ENCODE measurements around the gene LANCL1. TPM values are rescaled to one million over a fixed set of nuclear protein-coding genes. Genes with fewer than 3 reads are reported as not detected.
A peak's percentile ranks its signal among the peaks of the same experiment; 100 is the strongest.

The LANCL1 gene
- total and polyA plus RNA-seq, 8 donors = 27.5 to 79.8 (median 71.9) TPM

- Histone ChIP-seq H3K36me3 (no peaks in the 10 kb centered on the region), H3K4me3 (no peak overlapping the region), H3K27me3 (no peaks in the 10 kb centered on the region), H3K9me3 (peaks cover 0 to 5% of the 10 kb centered on the region in 2 donors), H3K27ac (no peak overlapping the region), H3K4me1 (peaks cover 4 to 16% of the 10 kb centered on the region in 2 donors)
- intact Hi-C loops (cut with DNase I) = no loop called here
- ATAC-seq = no peak
- no peak for DNase-seq
- no peak for TF ChIP-seq CTCF (IDR thresholded peaks at IDR 0.05)
Measured at GRCh38 chr2:210480079-210480478, 3.5 kb upstream of the LANCL1 start.

- no peak for DNase-seq
- H3K4me1 ChIP-seq = peaks cover 4 to 18% of the 10 kb centered on the region in 2 donors
- no peaks in the 10 kb centered on the region for H3K9me3 ChIP-seq
- ATAC-seq = no peak
- H3K27me3 ChIP-seq = no peaks in the 10 kb centered on the region
- intact Hi-C loops (cut with DNase I) = no loop called here
- H3K27ac ChIP-seq = no peak overlapping the region
- no peak overlapping the region for H3K4me3 ChIP-seq
- no peak for TF ChIP-seq CTCF (IDR thresholded peaks at IDR 0.05)
- H3K36me3 ChIP-seq = no peaks in the 10 kb centered on the region
Measured at GRCh38 chr2:210478661-210479060, 2.1 kb upstream of the LANCL1 start.

DNA sequence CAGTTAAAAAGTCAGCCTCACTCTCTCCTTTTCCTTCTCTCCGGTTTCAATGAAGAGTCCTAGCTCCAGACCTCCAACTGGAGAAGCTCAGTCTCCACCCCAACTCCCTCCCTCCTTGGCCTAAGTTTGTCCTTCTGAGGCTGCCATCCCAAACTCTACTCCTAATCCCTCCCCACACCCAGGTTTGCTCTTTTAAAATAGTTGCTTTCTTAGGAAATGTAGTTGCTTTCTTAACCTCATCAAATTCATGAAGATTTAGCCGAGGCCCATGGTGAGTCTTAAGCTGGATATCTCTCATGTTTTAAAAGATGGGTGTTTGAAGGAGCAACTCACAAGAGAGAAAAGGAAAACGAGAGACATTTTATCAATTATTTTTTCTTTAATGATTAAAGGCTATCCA, 937 bp upstream of the LANCL1 start:
- H3K9me3 ChIP-seq = no peaks in the 10 kb centered on the region
- H3K27me3 ChIP-seq = no peaks in the 10 kb centered on the region
- ATAC-seq (peak; percentile 19), DNase-seq (peak in 1 of 4 donors; percentile 23)
- no peak overlapping the region for H3K27ac ChIP-seq
- H3K36me3 ChIP-seq = no peaks in the 10 kb centered on the region
- peaks cover 4 to 18% of the 10 kb centered on the region in 2 donors for H3K4me1 ChIP-seq
- no peak for TF ChIP-seq CTCF (IDR thresholded peaks at IDR 0.05)
- intact Hi-C loops (cut with DNase I) = no loop called here
- H3K4me3 ChIP-seq = peak overlapping the region in 1 of 2 donors; percentile 86

DNA sequence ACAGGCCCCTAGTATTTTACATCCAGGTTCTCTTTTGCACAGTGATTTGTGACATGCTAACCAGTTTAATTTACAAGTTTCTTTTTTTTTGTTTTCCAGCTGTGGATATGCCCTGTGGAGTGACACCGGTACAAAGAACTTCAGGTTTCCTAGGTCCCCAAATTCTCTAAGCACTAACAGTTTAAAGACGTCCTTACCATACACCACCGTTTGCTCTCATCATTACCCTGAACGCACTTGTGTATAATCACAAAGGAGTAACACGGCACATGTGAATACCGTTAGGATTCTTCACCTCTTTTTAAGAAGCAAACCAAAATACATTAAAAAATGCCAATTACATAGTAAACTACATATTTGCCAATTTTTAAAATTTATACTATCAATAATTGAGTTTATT, 853 bp downstream of the LANCL1 start:
- ATAC-seq = peak; percentile 33
- Histone ChIP-seq H3K4me3 (peak overlapping the region; percentile 86), H3K36me3 (peaks cover 0 to 13% of the 10 kb centered on the region in 2 donors), H3K27me3 (no peaks in the 10 kb centered on the region), H3K9me3 (no peaks in the 10 kb centered on the region), H3K27ac (no peak overlapping the region), H3K4me1 (peaks cover 4 to 18% of the 10 kb centered on the region in 2 donors)
- peak in 1 of 4 donors; percentile 2 for DNase-seq
- intact Hi-C loops (cut with DNase I) = no loop called here
- no peak for TF ChIP-seq CTCF (IDR thresholded peaks at IDR 0.05)

- no peak for TF ChIP-seq CTCF (IDR thresholded peaks at IDR 0.05)
- no peak overlapping the region for H3K27ac ChIP-seq
Measured at GRCh38 chr2:210474776-210475175, 1.8 kb downstream of the LANCL1 start.

More at GRCh38 chr2:210474776-210475175, 1.8 kb downstream of the LANCL1 start:
- Histone ChIP-seq H3K4me3 (no peak overlapping the region), H3K36me3 (peaks cover 0 to 20% of the 10 kb centered on the region in 2 donors), H3K9me3 (no peaks in the 10 kb centered on the region), H3K4me1 (peaks cover 4 to 18% of the 10 kb centered on the region in 2 donors), H3K27me3 (no peaks in the 10 kb centered on the region)
- DNase-seq (peak in 1 of 4 donors; percentile 5), ATAC-seq (no peak)
- intact Hi-C loops (cut with DNase I) = no loop called here

All from left lung (tissue), 10 donors.